CD14-positive monocyte (primary cell): Measurements from ENCODE around the gene ITGAV. TPM values are rescaled to one million over a fixed set of nuclear protein-coding genes. Genes with fewer than 3 reads are reported as not detected.

ENCODE experiments used
- DNase-seq, 3 donors: peaks; one replicate each; pipeline ENCODE4 v3.0.0-alpha.2; 2011 to 2022
- H2AFZ ChIP-seq: 2 replicates; pipeline ENCODE4 v1.6.0; 2012; ENCODE audit warnings: mild to moderate bottlenecking, low read depth, low read length, inconsistent platforms; ENCODE audit not compliant: insufficient read depth, poor library complexity, severe bottlenecking
- H3K27ac ChIP-seq, 2 donors: 1 replicate in 1 of 2; 2 replicates in 1 of 2; pipeline ENCODE4 v1.5.1; 2012 to 2013; ENCODE audit warnings: low read length in 2 of 2, control low read depth in 1 of 2, inconsistent platforms in 1 of 2, low read depth in 1 of 2, mild to moderate bottlenecking in 1 of 2
- H3K27me3 ChIP-seq, 2 donors: one replicate each; pipeline versions ENCODE4 v1.6.0 to v1.6.1; 2011 to 2013; ENCODE audit warnings: low read length in 2 of 2; ENCODE audit not compliant: control insufficient read depth in 2 of 2, insufficient read depth in 2 of 2
- H3K36me3 ChIP-seq, 2 donors: replicated peaks in 1 of 2; 1 replicate in 1 of 2; 2 replicates in 1 of 2; pipeline versions ENCODE4 v1.5.1 to v1.6.1; 2012 to 2013; ENCODE audit warnings: low read length in 2 of 2, control low read depth in 1 of 2, inconsistent platforms in 1 of 2, mild to moderate bottlenecking in 1 of 2; ENCODE audit not compliant: insufficient read depth in 2 of 2, control insufficient read depth in 1 of 2
- H3K4me1 ChIP-seq, 2 donors: 1 replicate in 1 of 2; 2 replicates in 1 of 2; pipeline versions ENCODE4 v1.5.1 to v1.6.1; 2012 to 2013; ENCODE audit warnings: low read length in 2 of 2, control low read depth in 1 of 2, inconsistent platforms in 1 of 2, mild to moderate bottlenecking in 1 of 2, moderate library complexity in 1 of 2; ENCODE audit not compliant: insufficient read depth in 2 of 2, control insufficient read depth in 1 of 2
- H3K4me2 ChIP-seq: replicated peaks from 2 replicates; pipeline ENCODE3; 2012; ENCODE audit warnings: low read length, moderate library complexity, mild to moderate bottlenecking; ENCODE audit not compliant: poor library complexity, severe bottlenecking; ENCODE audit errors: extremely low read depth
- H3K4me3 ChIP-seq, 3 experiments: fragments of 200-600 bp in 1 of 3; sonication (generic) in 1 of 3; replicated peaks in 1 of 3; 1 replicate in 2 of 3; 2 replicates in 1 of 3; pipeline ENCODE4 v1.5.1; 2011 to 2013; ENCODE audit warnings: low read length in 3 of 3, mild to moderate bottlenecking in 3 of 3, control low read depth in 2 of 3, low read depth in 2 of 3, inconsistent platforms in 1 of 3, moderate library complexity in 1 of 3
- H3K79me2 ChIP-seq: 2 replicates; pipeline ENCODE4 v1.6.0; 2012; ENCODE audit warnings: mild to moderate bottlenecking, control low read depth, inconsistent platforms, low read length, moderate library complexity; ENCODE audit not compliant: insufficient read depth
- H3K9ac ChIP-seq: 2 replicates; pipeline ENCODE4 v1.6.0; 2017; ENCODE audit warnings: low read length, mild to moderate bottlenecking; ENCODE audit not compliant: insufficient read depth, poor library complexity, severe bottlenecking
- H3K9me3 ChIP-seq, 2 donors: replicated peaks in 1 of 2; 1 replicate in 1 of 2; 2 replicates in 1 of 2; pipeline versions ENCODE4 v1.5.1 to v1.6.1; 2012 to 2013; ENCODE audit warnings: low read length in 2 of 2, control low read depth in 1 of 2; ENCODE audit not compliant: control insufficient read depth in 1 of 2, insufficient read depth in 1 of 2
- H4K20me1 ChIP-seq: 2 replicates; pipeline ENCODE4 v1.6.0; 2012; ENCODE audit warnings: mild to moderate bottlenecking, low read length, control low read depth, moderate library complexity; ENCODE audit not compliant: insufficient read depth
- H3K27ac Mint-ChIP-seq, 7 donors: one replicate each; pipeline ENCODE4 v1.8.0; 2020; ENCODE audit warnings: mild to moderate bottlenecking in 7 of 7, mixed read lengths in 7 of 7, moderate library complexity in 6 of 7, inconsistent platforms in 2 of 7
- H3K27me3 Mint-ChIP-seq, 3 donors: one replicate each; pipeline ENCODE4 v1.8.0; 2021 to 2022; ENCODE audit warnings: low read depth in 3 of 3, mild to moderate bottlenecking in 3 of 3, mixed read lengths in 3 of 3, moderate library complexity in 3 of 3, inconsistent platforms in 1 of 3
- H3K36me3 Mint-ChIP-seq, 2 donors: one replicate each; pipeline ENCODE4 v1.8.0; 2020; ENCODE audit warnings: mixed read lengths in 2 of 2, inconsistent platforms in 1 of 2, mild to moderate bottlenecking in 1 of 2
- H3K4me1 Mint-ChIP-seq: one replicate; pipeline ENCODE4 v1.8.0; 2020; ENCODE audit warnings: mild to moderate bottlenecking, mixed read lengths
- H3K4me3 Mint-ChIP-seq, 2 donors: one replicate each; pipeline ENCODE4 v1.8.0; 2020; ENCODE audit warnings: mild to moderate bottlenecking in 2 of 2, mixed read lengths in 2 of 2, moderate library complexity in 1 of 2
- H3K9me3 Mint-ChIP-seq, 7 donors: one replicate each; pipeline ENCODE4 v1.8.0; 2020 to 2022; ENCODE audit warnings: mixed read lengths in 7 of 7, mild to moderate bottlenecking in 6 of 7, moderate library complexity in 6 of 7, inconsistent platforms in 2 of 7
- CTCF ChIP-seq: fragments of 200-600 bp; IDR thresholded peaks from one replicate; pipeline ENCODE4 v1.8.0; 2022; ENCODE audit warnings: antibody characterized with exemption, mild to moderate bottlenecking
- WGBS: methylation state at CpG from one replicate; pipeline ENCODE4 v1.1.5; 2013; ENCODE audit warnings: missing lambda C conversion rate; ENCODE audit not compliant: insufficient coverage; 5-methylcytosine and 5-hydroxymethylcytosine counted together
- intact Hi-C, 2 donors: fragments of 100-400 bp; cut with micrococcal nuclease; formaldehyde crosslinking; loops; one replicate each; pipeline versions ENCODE4 v1.15.0 to v1.15.1; 2023
- polyA plus RNA-seq, 3 donors: library from polyadenylated mRNA; depleted of rRNA in 1 of 3; unstranded in 2 of 3; stranded (reverse) in 1 of 3; fragments of 300-500 nt in 2 of 3; fragments of >200 nt in 1 of 3; fragmentation: Illumina TruSeq in 2 of 3; gene quantifications; 1 replicate in 2 of 3; 2 replicates in 1 of 3; pipeline ENCODE4 v1.2.3, GENCODE V29; 2012 to 2021

Gene ITGAV
- polyA plus RNA-seq, 3 donors, result 4.9 to 8.2 (median 6.0) TPM

- H3K4me1 Mint-ChIP-seq, result peaks cover 16% of the 10 kb centered on the region
- intact Hi-C loops, result no loop called here
- no peaks in the 10 kb centered on the region for H3K79me2 ChIP-seq
- peaks cover 0 to 3% (median 0%) of the 10 kb centered on the region in 7 donors for H3K9me3 Mint-ChIP-seq
- H4K20me1 ChIP-seq, result no peaks in the 10 kb centered on the region
- no peak overlapping the region for H3K27ac Mint-ChIP-seq
- 20% methylated on average over 4 of the region's 9 CpGs for WGBS
- no peak overlapping the region for H3K9ac ChIP-seq
- TF ChIP-seq CTCF, result no peak
- H3K36me3 Mint-ChIP-seq, result no peaks in the 10 kb centered on the region
- DNase-seq, result no peak
- H3K27me3 Mint-ChIP-seq, result peaks cover 20 to 35% (median 28%) of the 10 kb centered on the region in 3 donors
- H3K27ac ChIP-seq, result no peak overlapping the region
- peaks cover 16 to 17% of the 10 kb centered on the region in 2 donors for H3K4me1 ChIP-seq
- H3K27me3 ChIP-seq, result peaks cover 19 to 22% of the 10 kb centered on the region in 2 donors
- H3K9me3 ChIP-seq, result no peaks in the 10 kb centered on the region
- H3K4me3 ChIP-seq, result no peak overlapping the region
- H3K36me3 ChIP-seq, result no peaks in the 10 kb centered on the region
- peak overlapping the region; percentile 5 to 59 for H3K4me3 Mint-ChIP-seq
- H2AFZ ChIP-seq, result peak overlapping the region; percentile 23
- peak overlapping the region; percentile 17 for H3K4me2 ChIP-seq
Observed at GRCh38 chr2:186695081-186695756, 105.4 kb downstream of the ITGAV start.

- no peak overlapping the region for H3K9ac ChIP-seq
- no peaks in the 10 kb centered on the region for H3K9me3 ChIP-seq
- DNase-seq, result no peak
- no peak overlapping the region for H3K4me3 ChIP-seq
- peaks cover 18 to 35% (median 28%) of the 10 kb centered on the region in 3 donors for H3K27me3 Mint-ChIP-seq
- H3K4me1 ChIP-seq, result peaks cover 16 to 17% of the 10 kb centered on the region in 2 donors
- H3K27ac Mint-ChIP-seq, result no peak overlapping the region
- H3K36me3 ChIP-seq, result no peaks in the 10 kb centered on the region
- peaks cover 0 to 3% (median 0%) of the 10 kb centered on the region in 7 donors for H3K9me3 Mint-ChIP-seq
- no peak overlapping the region for H2AFZ ChIP-seq
- no peaks in the 10 kb centered on the region for H3K79me2 ChIP-seq
- no peak overlapping the region for H3K4me3 Mint-ChIP-seq
- WGBS, result 93% methylated on average over 4 of the region's 4 CpGs
- H3K4me2 ChIP-seq, result no peak overlapping the region
- intact Hi-C loops, result no loop called here
- H3K4me1 Mint-ChIP-seq, result peaks cover 16% of the 10 kb centered on the region
- peaks cover 19 to 22% of the 10 kb centered on the region in 2 donors for H3K27me3 ChIP-seq
- no peaks in the 10 kb centered on the region for H4K20me1 ChIP-seq
- no peak overlapping the region for H3K27ac ChIP-seq
- H3K36me3 Mint-ChIP-seq, result no peaks in the 10 kb centered on the region
- no peak for TF ChIP-seq CTCF
Observed at GRCh38 chr2:186696290-186696689, 106.4 kb downstream of the ITGAV start.
